Esophagus squamous epithelium (tissue), 4 donors: ENCODE measurements around the gene GTF2B.

ENCODE experiments used
- CTCF ChIP-seq, 6 experiments: fragments of 450-650 bp in 4 of 6; fragments of 200-600 bp in 2 of 6; sonication (generic) in 2 of 6; IDR thresholded peaks; one replicate each; pipeline ENCODE4 v1.5.1; 2016 to 2019; ENCODE audit warnings: antibody characterized with exemption in 6 of 6, mild to moderate bottlenecking in 4 of 6, moderate library complexity in 4 of 6
- POLR2A ChIP-seq, 4 donors: fragments of 450-650 bp; IDR thresholded peaks; one replicate each; pipeline ENCODE4 v1.6.1; 2017; ENCODE audit warnings: antibody characterized with exemption in 4 of 4, mild to moderate bottlenecking in 4 of 4, moderate library complexity in 3 of 4

GRCh38 chr1:88876573-88877365 is 14.6 kb downstream of the GTF2B start:
- TF ChIP-seq CTCF (IDR thresholded peaks at IDR 0.05) (no peak), POLR2A (IDR thresholded peaks at IDR 0.05) (no peak)
